ENCODE results near the gene R3HDM1. TPM values are rescaled to one million over a fixed set of nuclear protein-coding genes. Genes with fewer than 3 reads are reported as not detected.

Gene R3HDM1
- total RNA-seq, 4 donors from 2014 or later = 9.7 to 17.5 (median 11.3) TPM

GRCh38 chr2:135573620-135574019 is 42.3 kb downstream of the R3HDM1 start:
- DNase-seq (ENCODE audit: low spot score in 2 of 2) = no peak
- TF ChIP-seq CTCF (IDR thresholded peaks at IDR 0.05) (no peak), POLR2A (IDR thresholded peaks at IDR 0.05) (no peak)
- no peak overlapping the region for H3K4me3 ChIP-seq (ENCODE audit: low read depth, poor library complexity, severe bottlenecking)
- WGBS, 2 donors = 90 to 95% methylated on average over 1 of the region's 1 CpG
- intact Hi-C loops (cut with DNase I; ENCODE audit: low total_unique reads) = no loop called here

GRCh38 chr2:135581282-135581681 is 50.0 kb downstream of the R3HDM1 start:
- intact Hi-C loops (cut with DNase I; ENCODE audit: low total_unique reads) = no loop called here
- DNase-seq (ENCODE audit: low spot score in 2 of 2) = no peak
- 91 to 97% methylated on average over 3 of the region's 3 CpGs for WGBS, 2 donors
- no peak for TF ChIP-seq CTCF (IDR thresholded peaks at IDR 0.05)
- TF ChIP-seq POLR2A (IDR thresholded peaks at IDR 0.05) = no peak
- H3K4me3 ChIP-seq (ENCODE audit: low read depth, poor library complexity, severe bottlenecking) = no peak overlapping the region

GRCh38 chr2:135582383-135582782 is 51.1 kb downstream of the R3HDM1 start:
- WGBS, 2 donors = 52 to 61% methylated on average over 2 of the region's 2 CpGs
- DNase-seq (ENCODE audit: low spot score in 2 of 2) = no peak
- no peak overlapping the region for H3K4me3 ChIP-seq (ENCODE audit: low read depth, poor library complexity, severe bottlenecking)
- TF ChIP-seq CTCF (IDR thresholded peaks at IDR 0.05) = no peak
- intact Hi-C loops (cut with DNase I; ENCODE audit: low total_unique reads) = no loop called here

GRCh38 chr2:135585586-135585985 is 54.3 kb downstream of the R3HDM1 start:
- TF ChIP-seq POLR2A (IDR thresholded peaks at IDR 0.05) (no peak), CTCF (IDR thresholded peaks at IDR 0.05) (no peak)
- DNase-seq (ENCODE audit: low spot score in 2 of 2) = no peak
- no peak overlapping the region for H3K4me3 ChIP-seq (ENCODE audit: low read depth, poor library complexity, severe bottlenecking)
- intact Hi-C loops (cut with DNase I; ENCODE audit: low total_unique reads) = no loop called here
- 78 to 80% methylated on average over 2 of the region's 2 CpGs for WGBS, 2 donors

- DNase-seq (ENCODE audit: low spot score in 2 of 2) = no peak
- intact Hi-C loops (cut with DNase I; ENCODE audit: low total_unique reads) = no loop called here
Observed at GRCh38 chr2:135586148-135586547, 54.9 kb downstream of the R3HDM1 start.

More at GRCh38 chr2:135586148-135586547, 54.9 kb downstream of the R3HDM1 start:
- H3K4me3 ChIP-seq (ENCODE audit: low read depth, poor library complexity, severe bottlenecking) = no peak overlapping the region
- 75 to 92% methylated on average over 1 of the region's 1 CpG for WGBS, 2 donors
- TF ChIP-seq CTCF (IDR thresholded peaks at IDR 0.05) (no peak), POLR2A (IDR thresholded peaks at IDR 0.05) (no peak)

All from lower leg skin (tissue), 4 donors.